SK-N-SH (cell line): ENCODE data around the gene TBC1D9B. TPM values are rescaled to one million over a fixed set of nuclear protein-coding genes. Genes with fewer than 3 reads are reported as not detected.

Source experiments
- CTCF ChIA-PET: fragments of 300-600, 350-600 bp; formaldehyde crosslinking; extraction: SDS; loops from one replicate; lab custom pipeline; 2021; lab: Yijun Ruan, JAX
- POLR2A ChIA-PET: fragments of 350-600 bp; sonication (Branson Sonifier 250); formaldehyde crosslinking; extraction: SDS; loops from one replicate; lab custom pipeline; 2020; ENCODE audit warnings: antibody characterized with exemption, inconsistent platforms; lab: Yijun Ruan, JAX
- DNase-seq: peaks from one replicate; pipeline ENCODE4 v3.0.0; 2012
- H2AFZ ChIP-seq: fragments of 200-600 bp; sonication (generic); 2 replicates; pipeline ENCODE4 v1.8.1; 2016; ENCODE audit warnings: antibody characterized with exemption, mild to moderate bottlenecking, low read depth
- H3F3A ChIP-seq: fragments of 200-600 bp; sonication (generic); replicated peaks from 2 replicates; pipeline ENCODE3; 2016; ENCODE audit warnings: antibody characterized with exemption, mild to moderate bottlenecking; ENCODE audit not compliant: insufficient read depth
- H3K27ac ChIP-seq, 2 experiments: fragments of 200-500 bp in 1 of 2; fragments of 200-600 bp in 1 of 2; sonication (Bioruptor generic) in 1 of 2; sonication (generic), shearing (Covaris generic) in 1 of 2; 2 replicates each; pipeline versions ENCODE4 v1.5.1 to v1.6.1; 2014 to 2016; ENCODE audit warnings: low read depth in 2 of 2, inconsistent platforms in 1 of 2, low read length in 1 of 2, mild to moderate bottlenecking in 1 of 2, mixed read lengths in 1 of 2
- H3K27me3 ChIP-seq: fragments of 200-600 bp; sonication (generic), shearing (Covaris generic); 2 replicates; pipeline ENCODE4 v1.6.1; 2016; ENCODE audit warnings: mixed run types; ENCODE audit not compliant: insufficient read depth
- H3K36me3 ChIP-seq, 2 experiments: fragments of 200-500 bp in 1 of 2; fragments of 200-600 bp in 1 of 2; sonication (Bioruptor generic) in 1 of 2; sonication (generic) in 1 of 2; replicated peaks in 1 of 2; 2 replicates each; pipeline versions ENCODE3 to v1.5.1; 2014 to 2016; ENCODE audit warnings: low read length in 1 of 2, mild to moderate bottlenecking in 1 of 2; ENCODE audit not compliant: insufficient read depth in 2 of 2, control insufficient read depth in 1 of 2
- H3K4me1 ChIP-seq, 2 experiments: fragments of 200-500 bp in 1 of 2; fragments of 200-600 bp in 1 of 2; sonication (Bioruptor generic) in 1 of 2; sonication (generic), shearing (Covaris generic) in 1 of 2; 2 replicates each; pipeline versions ENCODE4 v1.5.1 to v1.6.1; 2014 to 2016; ENCODE audit warnings: low read depth in 1 of 2, low read length in 1 of 2, mixed run types in 1 of 2; ENCODE audit not compliant: insufficient read depth in 2 of 2, control insufficient read depth in 1 of 2
- H3K4me2 ChIP-seq: fragments of 200-600 bp; sonication (generic), shearing (Covaris generic); 2 replicates; pipeline ENCODE4 v1.6.1; 2017; ENCODE audit warnings: mixed run types
- H3K4me3 ChIP-seq, 2 experiments: fragments of 200-500 bp in 1 of 2; fragments of 200-600 bp in 1 of 2; sonication (Bioruptor generic) in 1 of 2; sonication (generic), shearing (Covaris generic) in 1 of 2; 2 replicates each; pipeline versions ENCODE4 v1.5.1 to v1.8.1; 2014 to 2016; ENCODE audit warnings: low read depth in 2 of 2, inconsistent platforms in 1 of 2, low read length in 1 of 2, mild to moderate bottlenecking in 1 of 2, mixed read lengths in 1 of 2, moderate library complexity in 1 of 2
- H3K79me2 ChIP-seq: fragments of 200-600 bp; sonication (generic); 2 replicates; pipeline ENCODE4 v1.8.1; 2017; ENCODE audit warnings: mild to moderate bottlenecking; ENCODE audit not compliant: insufficient read depth
- H3K9ac ChIP-seq: fragments of 200-600 bp; sonication (generic); 2 replicates; pipeline ENCODE4 v1.6.1; 2017; ENCODE audit warnings: mixed run types
- H3K9me2 ChIP-seq: fragments of 200-600 bp; sonication (generic); 2 replicates; pipeline ENCODE4 v1.6.1; 2017; ENCODE audit warnings: mixed run types
- H3K9me3 ChIP-seq: fragments of 200-600 bp; sonication (generic); 2 replicates; pipeline ENCODE4 v1.6.1; 2017; ENCODE audit warnings: mixed run types, mild to moderate bottlenecking, moderate library complexity
- H4K20me1 ChIP-seq: fragments of 200-600 bp; sonication (generic); 2 replicates; pipeline ENCODE4 v1.6.1; 2017; ENCODE audit warnings: mild to moderate bottlenecking, mixed run types; ENCODE audit not compliant: insufficient read depth
- CTCF ChIP-seq: fragments of 200-600 bp; sonication (generic); IDR thresholded peaks from 2 replicates; pipeline ENCODE4 v1.6.1; 2017; ENCODE audit warnings: antibody characterized with exemption, mild to moderate bottlenecking, moderate library complexity
- GATA2 ChIP-seq: sonication (generic); formaldehyde crosslinking; IDR thresholded peaks from 2 replicates; pipeline ENCODE4 v1.5.0; 2020; ENCODE audit warnings: mild to moderate bottlenecking, missing genetic modification reagents
- PBX3 ChIP-seq: IDR thresholded peaks from 2 replicates; pipeline ENCODE4; 2012
- RAD21 ChIP-seq: IDR thresholded peaks from 2 replicates; pipeline ENCODE4 v1.6.1; 2012; ENCODE audit warnings: mild to moderate bottlenecking, low read length
- RFX5 ChIP-seq: IDR thresholded peaks from 2 replicates; pipeline ENCODE4 v1.6.1; 2012; ENCODE audit warnings: mild to moderate bottlenecking, improper control_type of control experiment, low read length
- SIN3A ChIP-seq: IDR thresholded peaks from 2 replicates; pipeline ENCODE4 v1.6.1; 2012; ENCODE audit warnings: low read depth, mild to moderate bottlenecking, low read length, moderate library complexity, borderline replicate concordance
- SMC3 ChIP-seq: IDR thresholded peaks from 2 replicates; pipeline ENCODE4 v1.6.1; 2012; ENCODE audit warnings: low read depth, low read length, improper control_type of control experiment
- ZBTB33 ChIP-seq: IDR thresholded peaks from 2 replicates; pipeline ENCODE4 v1.4.0; 2012; ENCODE audit warnings: low read depth, borderline replicate concordance
- WGBS: methylation state at CpG from one replicate; pipeline ENCODE4 v1.1.6; 2017; ENCODE audit warnings: low lambda C conversion rate; 5-methylcytosine and 5-hydroxymethylcytosine counted together
- polyA plus RNA-seq, 3 experiments: library from polyadenylated mRNA; depleted of rRNA; stranded (reverse); fragments of >200 nt; gene quantifications; 2 replicates each; pipeline ENCODE4 v1.2.3, GENCODE V29; 2012

TBC1D9B gene
- polyA plus RNA-seq, 1 of the 3 experiments (the other 2 are of a cell fraction), result 75.6 TPM

DNA sequence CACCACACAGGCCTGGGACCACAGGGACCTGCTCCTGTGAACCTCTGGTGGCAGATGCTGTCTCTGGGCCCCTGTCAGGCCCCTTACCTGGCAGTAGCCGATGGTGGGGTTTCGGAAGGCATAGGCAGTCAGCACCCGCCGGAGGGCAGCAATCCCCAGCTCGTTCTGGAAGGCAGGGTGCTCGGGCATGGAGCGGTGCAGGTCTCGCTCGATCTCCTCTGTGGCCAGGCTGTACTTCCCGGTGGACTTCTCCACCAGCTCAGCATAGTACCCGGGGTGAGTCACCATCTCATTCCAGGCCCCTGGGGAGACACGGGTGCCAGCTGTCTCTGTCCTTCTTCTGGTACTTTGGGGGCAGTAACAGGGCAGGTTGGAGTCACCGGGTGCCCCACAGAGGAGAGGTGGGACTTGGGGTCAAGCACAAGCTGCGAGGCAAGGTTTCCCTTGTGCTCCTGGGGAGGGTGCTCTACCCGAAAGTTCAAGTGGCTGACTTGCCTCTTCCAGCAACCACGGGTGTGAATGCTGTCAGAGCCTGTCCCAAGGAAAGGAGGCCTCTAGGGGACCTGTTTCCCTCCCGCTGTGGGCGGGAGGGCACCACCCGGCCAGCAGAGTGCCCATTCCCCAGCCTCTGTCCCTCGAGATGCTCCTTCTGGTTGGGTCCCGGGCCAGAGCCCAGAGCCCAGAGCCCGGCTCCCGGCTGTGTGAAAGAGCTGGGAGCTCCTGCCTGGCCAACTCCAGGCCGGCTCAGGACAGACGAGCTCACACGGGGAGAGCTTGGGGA, 29.3 kb downstream of the TBC1D9B start:
- CTCF ChIA-PET, result no interaction called here
- no peak overlapping the region for H3K4me3 ChIP-seq
- no peaks in the 10 kb centered on the region for H3K27me3 ChIP-seq
- H4K20me1 ChIP-seq, result no peaks in the 10 kb centered on the region
- no peak overlapping the region for H3K4me2 ChIP-seq
- H3K9me3 ChIP-seq, result peaks cover 8% of the 10 kb centered on the region
- H3K79me2 ChIP-seq, result no peaks in the 10 kb centered on the region
- DNase-seq, result no peak
- no peaks in the 10 kb centered on the region for H3K9me2 ChIP-seq
- H3K4me1 ChIP-seq, result no peaks in the 10 kb centered on the region
- peaks cover 31 to 49% of the 10 kb centered on the region in 2 experiments for H3K36me3 ChIP-seq
- POLR2A ChIA-PET, result interaction anchor here (0.6 kb wide), 1 partner anchor 46 kb away, joined by 3 read pairs; no protein-coding TSS in a partner anchor
- no peak for TF ChIP-seq RAD21
- TF ChIP-seq GATA2 (CRISPR knock-in tag), result no peak
- no peak for TF ChIP-seq PBX3
- no peak for TF ChIP-seq RFX5
- TF ChIP-seq SMC3, result no peak
- no peak for TF ChIP-seq ZBTB33
- TF ChIP-seq CTCF, result no peak
- 79% methylated on average over 11 of the region's 26 CpGs for WGBS
- no peak overlapping the region for H3K9ac ChIP-seq
- H2AFZ ChIP-seq, result no peak overlapping the region
- H3F3A ChIP-seq, result no peaks in the 10 kb centered on the region
- H3K27ac ChIP-seq, result no peak overlapping the region

GRCh38 chr5:179876610-179876952, 31.1 kb downstream of the TBC1D9B start:
- CTCF ChIA-PET, result interaction anchor here (0.7 to 2.0 kb wide), 2 partner anchors 12 to 46 kb away, joined by 3 to 5 read pairs; no protein-coding TSS in a partner anchor
- no peak for DNase-seq

More at GRCh38 chr5:179876610-179876952, 31.1 kb downstream of the TBC1D9B start:
- POLR2A ChIA-PET, result no interaction called here
- Histone ChIP-seq H3K9me2 (no peaks in the 10 kb centered on the region), H4K20me1 (no peaks in the 10 kb centered on the region), H3K9ac (no peak overlapping the region), H3K9me3 (no peaks in the 10 kb centered on the region), H3K79me2 (no peaks in the 10 kb centered on the region), H2AFZ (no peak overlapping the region), H3K36me3 (peaks cover 19 to 59% of the 10 kb centered on the region in 2 experiments)
- TF ChIP-seq SMC3 (no peak), SIN3A (no peak)
- TF ChIP-seq, all 33 proteins: peak for 0
- H3K4me3 ChIP-seq, result no peak overlapping the region
- WGBS, result 98% methylated on average over 3 of the region's 3 CpGs
- no peaks in the 10 kb centered on the region for H3K27me3 ChIP-seq
- no peak overlapping the region for H3K27ac ChIP-seq
- H3F3A ChIP-seq, result no peaks in the 10 kb centered on the region
- no peak overlapping the region for H3K4me2 ChIP-seq
- no peaks in the 10 kb centered on the region for H3K4me1 ChIP-seq
